Posterior vena cava (tissue), 2 donors: ENCODE measurements around the gene SEPHS2. TPM values are rescaled to one million over a fixed set of nuclear protein-coding genes. Genes with fewer than 3 reads are reported as not detected.
"Not testable (repeated sequence)": the region's sequence is repeated elsewhere in the genome, so short reads cannot be mapped to it uniquely, and the experiment has no call there.

ENCODE experiments used
- DNase-seq: peaks from one replicate; pipeline ENCODE4 v3.0.0-alpha.2; 2020; ENCODE audit warnings: low spot score
- intact Hi-C, 2 donors: fragments of 100-400 bp; cut with DNase I; formaldehyde crosslinking; loops; one replicate each; pipeline versions ENCODE4 v1.14.1 to v1.14.2; 2022 to 2023
- total RNA-seq, 2 donors: library from RNA; stranded (reverse); fragmentation: NEBNext Ultra II Directional; extraction: Animal tissue kit (Norgen Biotek cat#: 25700); gene quantifications; one replicate each; pipeline ENCODE4 v1.2.1, GENCODE V29; 2021
- donor health status: DM: yes; HTN: yes; CAD: no.
- donor health status: DM: yes; HTN: yes; CAD: no.

Gene SEPHS2
- total RNA-seq, 2 donors from 2014 or later: 31.5 to 32.5 TPM

DNA sequence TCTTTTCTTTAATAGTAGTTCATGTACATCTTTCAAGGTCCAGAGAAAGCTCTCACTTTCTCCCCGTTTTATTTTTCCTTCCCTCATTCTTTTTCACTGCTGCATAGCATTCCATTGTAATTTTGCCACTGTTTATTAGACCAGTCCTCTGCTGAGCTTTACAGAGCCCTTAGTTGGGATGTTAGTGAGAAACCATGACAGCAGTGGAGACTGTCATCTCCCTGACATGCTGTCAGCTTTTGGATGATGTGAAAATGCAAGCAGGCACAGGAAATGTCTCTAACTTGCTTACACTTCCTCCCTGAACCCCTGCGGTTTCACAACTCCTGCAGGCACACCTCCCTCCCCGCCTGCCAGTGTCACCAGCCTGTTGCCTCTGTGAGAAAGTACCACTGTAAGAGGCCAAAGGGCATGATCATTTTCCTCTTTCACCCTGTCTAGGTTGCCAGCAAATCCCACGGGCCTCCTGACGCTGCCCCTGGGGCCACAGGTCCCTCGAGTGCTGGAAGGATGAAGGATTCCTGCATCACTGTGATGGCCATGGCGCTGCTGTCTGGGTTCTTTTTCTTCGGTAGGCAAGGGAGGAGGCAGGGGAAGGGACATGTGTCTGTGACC, 26.8 kb upstream of the SEPHS2 start, which contains the start of gene ITGAL:
Gene ITGAL, plus strand, starts transcription at position 415 of the 615 bp plus-strand sequence. Its CDS starts 96 bp downstream, at position 511.
- DNase-seq: peak; percentile 88
- intact Hi-C loops: no loop called here

DNA sequence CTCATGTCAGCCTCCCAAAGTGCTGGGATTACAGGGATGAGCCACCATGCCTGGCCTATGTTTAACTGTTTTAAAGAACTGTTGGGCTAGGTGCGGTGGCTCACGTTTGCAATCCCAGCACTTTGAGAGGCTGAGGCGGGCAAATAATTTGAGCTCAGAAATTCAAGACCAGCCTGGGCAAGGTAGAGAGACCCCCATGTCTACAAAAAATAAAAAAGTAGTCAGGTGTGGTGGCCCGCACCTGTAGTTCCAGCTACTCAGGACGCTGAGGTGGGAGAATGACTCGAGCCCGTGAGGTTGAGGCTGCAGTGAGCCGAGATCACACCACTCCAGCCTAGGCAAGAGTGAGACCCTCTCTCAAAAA, 24.9 kb upstream of the SEPHS2 start:
- no peak for DNase-seq
- intact Hi-C loops: no loop called here

DNA sequence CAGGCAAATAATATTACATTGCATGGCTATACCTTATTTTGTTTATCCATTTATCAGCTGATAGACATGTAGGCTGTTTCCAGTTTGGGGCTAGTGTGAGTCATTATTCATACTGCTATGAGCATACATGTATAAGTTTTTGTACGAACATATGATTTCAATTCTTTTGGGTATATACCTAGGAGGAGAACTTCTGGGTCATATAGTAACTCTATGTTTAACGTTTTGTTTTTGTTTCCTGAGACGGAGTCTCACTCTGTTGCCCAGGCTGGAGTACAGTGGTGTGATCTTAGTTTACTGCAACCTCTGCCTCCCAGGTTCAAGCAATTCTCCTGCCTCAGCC, 24.5 kb upstream of the SEPHS2 start:
- DNase-seq: no peak
- intact Hi-C loops: no loop called here

DNA sequence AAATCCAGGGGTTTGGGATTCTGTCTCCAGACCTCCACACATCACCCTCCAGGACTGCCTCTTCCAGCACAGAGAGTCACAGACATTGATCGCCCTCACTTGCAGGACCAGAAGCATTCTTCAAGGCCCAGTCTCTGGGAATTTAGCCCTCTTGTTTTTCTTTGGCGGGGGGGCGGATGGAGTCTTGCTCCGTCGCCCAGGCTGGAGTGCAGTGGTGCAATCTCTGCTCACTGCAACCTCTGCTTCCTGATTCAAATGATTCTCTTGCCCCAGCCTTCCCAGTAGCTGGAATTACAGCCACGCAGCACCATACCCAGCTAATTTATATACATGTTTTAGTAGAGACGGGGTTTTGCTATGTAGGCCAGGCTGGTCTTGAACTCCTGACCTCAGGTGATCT, 18.4 kb upstream of the SEPHS2 start:
- no peak for DNase-seq
- intact Hi-C loops: no loop called here

DNA sequence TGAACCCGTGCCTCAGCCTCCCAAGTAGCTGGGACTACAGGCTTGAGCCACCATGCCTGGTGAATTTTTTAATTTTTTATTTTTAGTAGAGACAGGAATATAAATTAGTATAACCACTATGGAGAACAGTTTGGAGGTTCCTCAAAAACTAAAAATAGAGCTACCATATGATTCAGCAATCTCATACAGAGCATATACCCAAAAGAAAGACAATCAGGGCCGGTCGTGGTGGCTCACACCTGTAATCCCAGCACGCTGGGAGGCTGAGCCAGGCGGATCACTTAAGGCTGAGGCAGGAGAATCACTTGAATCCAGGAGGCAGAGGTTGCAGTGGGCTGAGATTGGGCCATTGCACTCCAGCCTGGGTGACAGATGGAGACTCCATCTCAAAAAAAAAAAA, 15.8 kb upstream of the SEPHS2 start:
- DNase-seq, intact Hi-C loops: not testable (repeated sequence)

DNA sequence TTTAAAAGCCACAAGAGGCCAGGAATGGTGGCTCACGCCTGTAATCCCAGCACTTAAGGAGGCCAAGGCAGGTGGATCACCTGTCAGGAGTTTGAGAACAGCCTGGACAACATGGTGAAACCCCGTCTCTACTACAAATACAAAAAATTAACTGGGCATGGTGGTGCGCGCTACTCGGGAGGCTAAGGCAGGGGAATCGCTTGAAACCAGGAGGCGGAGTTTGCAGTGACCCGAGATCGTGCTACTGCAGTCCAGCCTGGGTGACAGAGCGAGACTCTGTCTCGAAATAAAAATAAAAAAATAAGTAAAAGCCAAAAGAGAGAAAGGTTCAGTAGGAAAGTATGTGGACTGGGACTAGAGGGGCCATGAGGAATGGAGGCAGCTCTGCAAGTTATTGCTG, 13.8 kb upstream of the SEPHS2 start:
- intact Hi-C loops: loop anchor here in 1 of 2 donors (10.0 kb wide), 1 partner anchor 55 kb away; no protein-coding TSS in a partner anchor
- no peak for DNase-seq

DNA sequence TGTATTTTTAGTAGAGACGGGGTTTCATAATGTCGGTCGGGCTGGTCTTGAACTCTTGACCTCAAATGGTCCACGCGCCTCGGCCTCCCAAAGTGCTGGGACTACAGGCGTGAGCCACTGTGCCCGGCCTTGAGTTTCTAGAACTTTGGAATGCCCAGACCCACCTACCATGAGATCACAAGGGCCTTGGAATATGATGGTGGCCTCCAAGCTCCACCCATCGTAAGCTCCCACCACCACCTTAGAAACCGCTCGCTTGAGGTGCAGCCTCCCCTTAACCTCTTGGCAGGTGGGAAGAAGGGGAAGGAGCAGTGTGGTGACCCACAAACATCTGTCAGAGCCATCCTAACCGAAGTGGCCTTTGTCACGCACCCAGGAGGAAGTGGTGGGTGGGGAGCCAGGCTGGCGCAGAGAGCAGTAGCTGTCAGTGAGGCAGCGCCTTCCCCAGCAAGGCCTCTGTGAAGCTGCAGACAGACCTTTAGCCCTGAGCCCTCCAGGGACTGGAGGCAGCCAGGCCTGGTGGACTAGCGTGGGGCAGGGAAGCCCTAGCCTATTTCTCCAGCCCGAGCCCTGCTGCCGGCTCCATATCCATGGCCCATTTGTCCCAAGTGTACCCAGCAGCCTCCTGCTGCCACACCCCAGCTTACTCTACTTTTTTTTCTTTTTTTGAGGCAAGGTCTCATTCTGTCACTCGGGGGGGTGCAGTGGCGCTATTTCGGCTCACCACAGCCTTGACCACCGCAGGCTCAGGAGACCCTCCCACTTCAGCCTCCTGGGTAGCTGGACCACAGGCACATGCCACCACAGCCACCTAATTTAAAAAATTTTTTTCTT, 13.1 kb upstream of the SEPHS2 start:
- intact Hi-C loops: loop anchor here in 1 of 2 donors (10.0 kb wide), 1 partner anchor 56 kb away; no protein-coding TSS in a partner anchor
- no peak for DNase-seq

DNA sequence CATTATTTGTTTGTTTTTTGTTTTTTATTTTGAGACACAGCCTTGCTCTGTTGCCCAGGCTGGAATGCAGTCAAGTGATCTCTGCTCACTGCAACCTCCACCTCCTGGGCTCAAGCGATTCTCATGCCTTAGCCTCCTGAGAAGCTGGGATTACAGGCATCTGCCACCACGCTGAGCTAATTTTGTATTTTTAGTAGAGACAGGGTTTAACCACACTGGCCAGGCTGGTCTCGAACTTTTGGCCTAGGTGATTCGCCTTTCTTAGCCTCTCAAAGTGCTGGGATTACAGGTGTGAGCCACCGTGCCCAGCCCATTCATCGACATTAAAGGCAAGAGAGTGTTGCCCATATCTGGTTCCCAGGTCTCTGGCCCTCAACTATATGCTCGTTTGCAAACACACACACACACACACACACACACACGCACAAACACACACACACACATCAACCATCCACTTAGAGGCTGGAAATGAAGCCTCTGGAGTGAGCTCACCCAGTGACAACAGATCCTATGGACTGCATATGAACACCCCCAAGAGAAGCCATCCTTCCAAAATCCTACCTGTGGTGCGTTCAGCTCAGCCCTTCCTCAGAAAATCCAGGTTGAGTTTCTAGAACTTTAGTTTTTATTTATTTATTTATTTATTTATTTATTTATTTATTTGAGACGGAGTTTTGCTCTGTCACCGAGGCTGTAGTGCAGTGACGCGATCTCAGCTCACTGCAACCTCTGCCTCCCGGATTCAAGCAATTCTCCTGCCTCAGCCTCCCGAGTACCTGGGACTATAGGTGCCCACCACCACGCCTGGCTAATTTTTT, 12.3 kb upstream of the SEPHS2 start:
- DNase-seq: no peak
- intact Hi-C loops: loop anchor here in 1 of 2 donors (10.0 kb wide), 1 partner anchor 57 kb away; no protein-coding TSS in a partner anchor

DNA sequence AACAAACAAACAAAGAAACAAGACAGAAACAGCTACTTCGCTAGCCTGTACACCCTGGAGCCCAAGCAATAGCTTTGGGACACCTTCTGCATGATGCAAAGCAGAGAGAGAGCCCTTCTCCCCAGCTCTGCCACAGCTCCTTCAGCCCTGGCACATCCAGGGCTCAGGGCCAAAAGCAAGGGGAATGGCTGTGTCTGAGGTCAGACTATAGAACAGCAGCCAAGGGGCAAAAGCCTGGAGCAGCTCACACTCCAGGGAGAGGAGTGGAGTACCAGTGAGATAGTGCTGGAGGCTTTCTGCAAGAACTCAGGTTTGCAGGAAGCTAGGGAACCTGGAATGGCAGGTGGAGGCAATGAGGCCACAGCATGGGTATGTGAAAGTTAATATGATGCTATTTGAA, 11.6 kb upstream of the SEPHS2 start:
- intact Hi-C loops: loop anchor here in 1 of 2 donors (10.0 kb wide), 1 partner anchor 58 kb away; no protein-coding TSS in a partner anchor
- no peak for DNase-seq

DNA sequence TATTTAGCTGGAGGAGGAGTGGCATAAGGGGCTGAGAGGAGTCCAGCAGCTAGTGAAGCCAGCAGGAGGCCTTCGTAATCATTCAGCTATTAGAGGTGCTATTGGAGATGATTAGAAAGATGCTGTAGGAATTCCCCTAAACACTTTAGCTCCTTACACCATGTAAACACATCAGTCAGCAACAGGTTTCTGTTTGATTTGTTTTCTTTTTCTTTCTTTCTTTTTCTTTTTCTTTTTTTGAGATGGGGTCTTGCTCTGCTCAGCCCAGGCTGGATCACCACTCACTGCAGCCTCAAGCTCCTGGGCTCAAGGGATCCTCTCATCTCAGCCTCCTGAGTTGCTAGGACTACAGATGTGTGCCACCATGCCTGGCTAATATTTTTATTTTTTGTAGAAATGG, 10.6 kb upstream of the SEPHS2 start:
- DNase-seq: no peak
- intact Hi-C loops: loop anchor here in 1 of 2 donors (10.0 kb wide), 1 partner anchor 58 kb away; no protein-coding TSS in a partner anchor

DNA sequence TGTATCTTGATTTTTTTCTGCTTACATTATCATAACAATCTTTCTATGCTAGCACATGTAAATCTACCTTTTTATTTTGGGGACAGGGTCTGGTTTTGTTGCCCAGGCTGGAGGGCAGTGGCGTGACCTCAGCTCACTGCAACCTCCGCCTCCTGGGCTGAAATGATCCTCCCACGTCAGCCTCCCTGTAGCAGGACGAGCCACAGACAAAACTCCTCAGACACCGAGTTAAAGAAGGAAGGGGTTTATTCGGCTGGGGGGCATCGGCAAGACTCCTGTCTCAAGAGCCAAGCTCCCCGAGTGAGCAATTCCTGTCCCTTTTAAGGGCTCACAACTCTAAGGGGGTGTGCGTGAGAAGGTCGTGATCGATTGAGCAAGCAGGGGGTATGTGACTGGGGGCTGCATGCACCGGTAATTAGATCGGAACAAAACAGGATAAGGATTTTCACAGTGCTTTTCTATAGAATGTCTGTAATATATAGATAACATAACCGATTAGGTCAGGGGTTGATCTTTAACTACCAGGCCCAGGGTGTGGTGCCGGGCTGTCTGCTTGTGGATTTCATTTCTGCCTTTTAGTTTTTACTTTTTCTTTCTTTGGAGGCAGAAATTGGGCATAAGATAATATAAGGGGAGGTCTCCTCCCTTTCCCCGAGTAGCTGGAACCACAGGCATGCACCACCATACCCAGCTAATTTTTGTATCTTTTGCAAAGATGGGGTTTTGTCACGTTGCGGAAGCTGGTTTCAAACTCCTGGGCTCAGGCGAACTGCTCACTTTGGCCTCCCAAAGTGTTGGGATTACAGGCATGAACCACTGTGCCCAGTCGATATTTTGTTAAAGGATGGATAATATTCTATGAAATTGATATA, 7.3 kb upstream of the SEPHS2 start:
- DNase-seq: not testable (repeated sequence)
- intact Hi-C loops: loop anchor here in 1 of 2 donors (10.0 kb wide), 1 partner anchor 62 kb away; no protein-coding TSS in a partner anchor

DNA sequence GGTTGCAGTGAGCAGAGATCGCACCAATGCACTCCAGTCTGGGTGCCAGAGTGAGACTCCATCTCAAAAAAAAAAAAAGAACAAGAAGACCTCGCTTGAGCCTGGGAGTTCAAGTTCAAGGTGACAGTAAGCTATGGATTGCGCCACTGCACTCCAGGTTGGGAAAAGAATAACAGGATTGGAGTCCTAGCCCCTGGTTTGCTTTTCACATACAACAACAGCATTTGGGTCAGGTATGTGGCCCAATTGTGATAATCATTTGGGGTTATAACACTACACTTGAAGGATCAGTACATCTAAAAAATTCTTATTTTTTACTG, 3.4 kb upstream of the SEPHS2 start:
- no peak for DNase-seq
- intact Hi-C loops: loop anchor here in 1 of 2 donors (10.0 kb wide), 1 partner anchor 76 kb away; the partner anchor contains the start of gene ZNF768

DNA sequence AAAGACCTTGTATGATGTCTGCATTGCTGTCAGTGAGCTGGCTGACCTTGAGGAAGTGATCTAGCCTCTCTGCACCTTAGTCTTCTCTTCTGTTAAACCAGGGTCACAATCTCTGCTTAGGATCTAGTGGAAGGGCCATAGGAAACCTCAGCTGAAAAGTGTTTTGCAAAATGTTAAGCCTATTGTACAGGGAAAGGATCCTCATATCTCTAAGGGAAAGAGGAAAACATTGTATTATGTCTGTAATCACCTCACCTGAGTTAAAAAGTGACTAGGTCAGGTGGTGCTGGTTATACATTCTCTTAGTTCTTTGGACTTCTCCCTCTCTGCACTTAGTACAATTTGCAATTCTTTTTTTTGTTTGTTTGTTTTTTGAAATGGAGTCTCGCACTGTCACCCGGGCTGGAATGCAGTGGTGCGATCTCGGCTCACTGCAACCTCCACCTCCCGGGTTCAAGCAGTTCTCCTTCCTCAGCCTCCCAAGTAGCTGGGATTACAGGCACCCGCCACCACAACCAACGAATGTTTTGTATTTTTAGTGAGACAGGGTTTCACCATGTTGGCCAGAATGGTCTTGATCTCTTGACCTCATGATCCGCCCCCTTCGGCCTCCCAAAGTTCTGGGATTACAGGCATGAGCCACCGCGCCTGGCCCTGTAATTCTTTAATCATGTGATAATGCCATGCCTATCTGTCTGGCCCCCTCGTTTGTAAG, 2.0 kb upstream of the SEPHS2 start:
- intact Hi-C loops: loop anchor here in 1 of 2 donors (10.0 kb wide), 1 partner anchor 77 kb away; the partner anchor contains the start of gene ZNF768
- no peak for DNase-seq

DNA sequence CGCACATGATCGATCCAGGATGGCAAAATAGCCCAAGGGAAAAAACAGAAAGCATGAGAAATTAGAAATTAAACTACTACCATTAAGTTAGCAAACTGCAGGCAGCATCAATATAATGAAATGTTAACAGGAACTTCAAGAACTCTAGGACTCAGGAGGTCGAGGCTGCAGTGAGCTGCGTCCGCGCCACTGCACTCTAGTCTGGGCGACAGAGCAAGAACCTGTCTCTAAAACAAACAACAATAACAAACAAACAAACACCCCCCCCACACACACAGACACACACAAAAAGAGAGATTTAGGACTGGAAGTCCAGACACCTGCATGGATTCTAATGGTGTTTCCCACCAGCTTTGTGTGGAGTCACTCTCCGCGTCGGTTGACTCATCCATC, 525 bp upstream of the SEPHS2 start:
- no peak for DNase-seq
- intact Hi-C loops: loop anchor here in 1 of 2 donors (10.0 kb wide), 1 partner anchor 79 kb away; the partner anchor contains the start of gene ZNF768

DNA sequence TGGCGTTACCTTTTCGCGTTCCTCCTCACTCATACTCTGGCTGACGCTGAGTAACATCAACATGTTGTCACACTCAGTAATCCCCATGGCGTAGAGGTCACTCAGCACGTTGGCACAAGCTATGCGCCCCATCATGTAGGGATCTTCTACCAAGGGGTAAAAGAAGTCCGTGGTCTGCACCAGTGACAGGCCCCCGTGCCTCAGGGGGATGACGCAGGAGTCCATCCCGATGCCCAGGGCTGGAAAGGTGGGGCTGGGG, 596 bp downstream of the SEPHS2 start:
- intact Hi-C loops: loop anchor here in 1 of 2 donors (10.0 kb wide), 1 partner anchor 80 kb away; the partner anchor contains the start of gene ZNF768
- no peak for DNase-seq

DNA sequence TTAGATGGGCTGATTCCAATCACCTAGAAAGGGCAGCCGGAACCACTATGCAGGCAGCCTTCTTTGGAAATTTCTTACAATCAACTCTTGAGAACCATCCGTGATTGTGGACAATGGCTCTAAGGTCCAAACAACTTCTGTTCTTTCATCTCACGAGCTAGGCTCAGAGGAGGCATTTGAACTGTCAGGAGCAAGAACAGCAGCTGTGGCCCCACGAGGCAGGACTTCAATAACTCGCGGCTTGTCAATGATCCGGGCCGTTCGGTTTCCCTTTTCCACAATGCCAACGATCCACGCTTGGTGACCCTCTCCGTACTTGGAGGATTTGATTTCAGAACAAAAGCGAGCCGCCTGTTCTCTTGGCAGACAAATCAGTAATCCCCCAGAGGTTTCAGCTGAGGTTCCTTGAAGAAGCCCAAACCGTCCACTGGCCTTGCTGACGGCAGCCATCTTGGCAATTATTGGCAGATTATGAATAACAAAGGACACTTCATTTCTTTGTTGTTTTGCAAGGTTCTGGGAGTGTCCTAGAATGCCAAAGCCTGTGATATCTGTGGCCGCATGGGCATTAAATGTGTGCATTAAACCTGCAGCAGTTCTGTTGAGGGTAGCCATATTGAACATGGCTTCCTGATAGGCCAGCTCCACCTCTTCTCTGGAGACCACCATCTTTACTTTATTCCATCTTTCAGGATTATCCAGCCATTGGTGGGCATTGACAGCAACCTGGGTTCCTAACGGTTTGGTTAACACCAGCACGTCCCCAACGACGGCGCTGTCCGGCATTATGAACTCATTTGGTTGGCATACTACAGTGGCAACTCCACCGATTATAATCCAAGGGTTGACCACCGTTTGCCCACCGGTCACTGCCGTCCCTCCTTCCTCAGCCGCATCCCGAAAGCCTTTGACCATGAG, 1.2 kb downstream of the SEPHS2 start:
- no peak for DNase-seq
- intact Hi-C loops: loop anchor here in 1 of 2 donors (10.0 kb wide), 1 partner anchor 80 kb away; the partner anchor contains the start of gene ZNF768

DNA sequence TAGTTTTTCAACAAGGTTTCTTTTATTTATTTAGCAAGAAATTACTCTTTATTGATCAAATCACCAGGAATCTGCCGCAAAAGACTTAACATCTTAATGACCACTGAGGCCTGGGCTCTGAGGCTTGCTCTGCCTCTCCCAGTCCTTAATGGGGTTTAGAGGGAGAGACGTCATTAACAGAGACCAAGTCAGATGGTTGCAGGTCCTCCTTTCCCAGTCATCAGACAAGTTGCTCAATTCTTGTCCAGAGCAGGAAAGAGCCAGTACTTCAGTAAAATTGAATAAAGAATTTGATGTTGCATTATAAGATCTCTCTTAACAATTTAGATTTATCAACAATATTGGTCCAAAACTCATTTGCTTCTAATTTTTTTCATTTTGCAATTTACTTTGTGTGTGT, 2.0 kb downstream of the SEPHS2 start:
- DNase-seq: no peak
- intact Hi-C loops: loop anchor here in 1 of 2 donors (10.0 kb wide), 1 partner anchor 81 kb away; the partner anchor contains the start of gene ZNF768
